NCI-H446 (cell line): ENCODE data around the gene ZFYVE19.

ENCODE experiments used
- DNase-seq, 2 experiments: peaks; one replicate each; lab custom pipeline; 2025; lab: John Stamatoyannopoulos, UW

The ZFYVE19 gene

GRCh38 chr15:40775740-40776536 lies 31.0 kb upstream of the ZFYVE19 start:
- no peak for DNase-seq

DNA sequence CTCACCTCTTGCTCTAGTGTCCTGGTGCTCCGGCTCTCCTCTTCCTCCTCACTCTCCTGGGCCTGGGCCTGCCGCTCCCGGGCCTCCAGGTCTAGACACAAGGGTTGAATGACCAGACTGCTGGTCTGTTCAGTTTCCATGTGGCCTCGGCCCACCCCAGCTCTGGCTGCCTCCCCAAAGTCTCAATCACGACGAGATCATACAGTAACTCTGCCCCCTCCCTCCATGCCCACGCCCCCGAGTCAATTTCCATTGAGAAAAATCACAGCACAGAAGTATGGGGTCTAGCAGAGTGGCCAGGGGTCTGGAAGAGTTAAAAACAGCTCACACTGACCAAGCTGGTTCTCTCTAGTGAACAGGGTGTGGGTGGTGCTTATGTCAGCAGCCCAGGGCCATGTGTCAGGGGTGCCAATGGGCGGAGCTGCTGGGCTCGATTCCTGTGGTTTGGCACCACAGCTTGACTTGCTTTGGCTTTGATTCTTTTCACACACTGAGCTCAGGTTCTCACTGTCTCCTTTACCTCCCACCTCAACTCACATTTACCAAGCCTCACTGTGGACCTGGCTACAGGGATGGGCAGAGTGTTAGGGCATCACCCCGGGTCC lies 30.2 kb upstream of the ZFYVE19 start:
- no peak for DNase-seq

GRCh38 chr15:40782609-40783227 lies 24.2 kb upstream of the ZFYVE19 start:
- DNase-seq: peak in 1 of 2 experiments; percentile 29

DNA sequence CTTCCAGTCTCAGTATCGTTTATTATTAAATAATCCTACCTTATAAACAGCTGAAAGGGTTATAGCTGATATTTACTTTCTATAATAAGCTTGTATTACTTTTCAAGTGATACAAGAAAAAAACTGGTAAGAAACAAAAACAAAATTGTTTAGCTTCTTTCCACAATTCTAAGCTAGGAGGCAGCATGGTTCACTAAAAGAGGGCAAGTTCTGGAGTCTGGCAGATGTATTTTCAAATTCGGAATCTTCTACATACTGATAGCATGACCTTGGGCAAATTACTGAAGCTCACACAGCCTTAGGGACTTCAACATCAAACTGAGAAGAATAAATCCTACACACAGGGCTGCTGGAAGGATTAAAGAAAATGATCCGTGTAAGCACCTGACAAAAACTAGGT lies 21.7 kb upstream of the ZFYVE19 start:
- DNase-seq: no peak

GRCh38 chr15:40785814-40786213 lies 21.1 kb upstream of the ZFYVE19 start:
- DNase-seq: no peak

DNA sequence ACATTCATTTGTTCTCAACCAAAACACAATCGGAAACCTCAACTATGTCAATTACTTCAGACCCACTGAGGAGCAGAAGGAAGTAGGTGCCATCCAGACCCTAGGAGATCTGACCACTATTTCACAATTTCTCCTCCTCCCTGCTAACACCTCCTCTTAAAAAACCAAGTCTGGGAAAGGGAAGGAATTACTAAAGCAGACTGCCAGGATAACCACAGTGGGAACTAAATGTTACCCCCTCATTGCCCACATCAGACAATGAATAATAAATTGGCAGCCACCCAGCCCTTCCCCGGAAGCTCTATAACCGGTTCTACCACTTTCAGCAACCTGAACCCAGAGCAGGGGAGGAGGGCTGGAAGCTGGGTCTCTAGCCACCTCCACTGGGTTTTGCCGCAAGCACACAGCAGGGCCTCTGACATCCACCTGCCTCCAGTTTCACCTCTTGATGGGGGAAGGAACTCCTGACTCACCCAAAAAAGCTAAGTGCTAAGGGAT lies 19.5 kb upstream of the ZFYVE19 start:
- DNase-seq: no peak

GRCh38 chr15:40787991-40788390 lies 18.9 kb upstream of the ZFYVE19 start:
- no peak for DNase-seq

DNA sequence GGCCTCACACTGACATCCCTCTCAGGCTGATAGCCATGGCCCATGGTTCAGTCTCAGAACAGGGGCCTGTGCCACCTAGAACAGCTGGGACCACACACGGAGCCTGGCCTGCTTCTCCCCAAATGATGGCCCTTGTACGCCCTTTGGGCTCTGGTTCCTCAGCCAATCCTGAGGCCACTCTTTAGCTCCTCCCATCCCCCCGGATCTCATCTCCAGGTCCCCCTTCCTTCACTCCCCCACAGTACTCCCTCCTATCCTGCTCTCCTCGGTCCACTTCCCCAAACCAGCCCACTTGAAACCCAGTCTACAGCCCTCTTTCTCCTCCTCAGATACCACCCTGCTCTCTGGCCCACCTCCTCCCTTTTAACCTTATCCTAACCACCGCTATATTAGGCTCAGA lies 17.8 kb upstream of the ZFYVE19 start:
- no peak for DNase-seq

- DNase-seq: no peak
These were observed 16.9 kb upstream of the ZFYVE19 start for GRCh38 chr15:40789999-40790398.

- DNase-seq: no peak
These were observed 16.2 kb upstream of the ZFYVE19 start for GRCh38 chr15:40790718-40791117.

DNA sequence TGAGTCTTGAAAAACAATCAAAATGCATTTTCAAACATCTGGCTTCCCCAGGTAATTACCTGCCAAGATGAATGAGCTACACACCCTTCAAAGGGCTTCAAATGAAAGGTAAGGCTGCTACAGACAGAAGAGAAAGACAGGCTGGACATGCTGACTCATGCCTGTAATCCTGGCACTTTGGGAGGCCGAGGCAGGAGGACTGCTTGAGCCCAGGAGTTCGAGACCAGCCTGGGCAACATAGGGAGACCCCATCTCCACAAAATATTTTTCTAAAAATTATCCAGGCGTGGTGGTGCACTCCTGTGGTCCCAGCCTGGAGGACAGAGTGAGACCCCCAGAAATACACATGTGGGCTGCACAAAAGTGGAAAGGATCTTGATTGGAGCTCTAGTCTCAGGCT lies 14.5 kb upstream of the ZFYVE19 start:
- DNase-seq: no peak

DNA sequence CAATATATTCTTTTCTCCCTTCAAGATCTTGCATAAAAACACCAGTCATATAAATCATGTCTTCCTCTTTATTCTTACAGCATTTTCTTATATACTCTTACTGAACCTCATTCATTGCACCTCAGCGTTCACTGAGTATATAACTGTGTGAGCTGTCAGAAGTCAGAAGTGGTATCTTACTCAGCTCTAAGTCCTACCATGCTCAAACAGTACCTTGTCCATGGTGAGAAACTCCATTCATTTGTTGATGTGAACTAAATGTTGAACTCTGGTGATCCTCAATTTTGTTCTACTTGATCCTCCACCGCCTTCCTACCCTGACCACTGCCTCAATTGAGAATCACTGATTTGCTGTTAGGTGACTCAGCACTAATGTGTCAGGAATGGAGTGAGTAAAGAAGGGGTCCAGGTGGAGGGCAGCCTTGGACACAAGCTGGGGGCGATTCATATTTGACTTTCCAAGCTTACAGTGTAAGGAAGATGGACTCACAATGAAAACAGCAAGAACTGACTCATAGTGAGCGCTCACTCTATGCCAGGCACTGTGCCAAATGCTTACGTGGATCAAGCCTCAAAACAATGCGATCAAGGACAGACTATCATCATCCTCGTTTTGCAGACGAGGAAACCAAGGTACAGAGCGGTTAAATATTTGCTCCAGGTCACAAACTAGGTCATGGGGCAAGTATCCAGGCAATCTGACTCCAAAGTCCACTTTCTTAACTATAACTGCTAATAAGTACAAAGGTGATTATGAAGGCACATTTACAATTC lies 13.5 kb upstream of the ZFYVE19 start:
- peak in 1 of 2 experiments; percentile 2 for DNase-seq

DNA sequence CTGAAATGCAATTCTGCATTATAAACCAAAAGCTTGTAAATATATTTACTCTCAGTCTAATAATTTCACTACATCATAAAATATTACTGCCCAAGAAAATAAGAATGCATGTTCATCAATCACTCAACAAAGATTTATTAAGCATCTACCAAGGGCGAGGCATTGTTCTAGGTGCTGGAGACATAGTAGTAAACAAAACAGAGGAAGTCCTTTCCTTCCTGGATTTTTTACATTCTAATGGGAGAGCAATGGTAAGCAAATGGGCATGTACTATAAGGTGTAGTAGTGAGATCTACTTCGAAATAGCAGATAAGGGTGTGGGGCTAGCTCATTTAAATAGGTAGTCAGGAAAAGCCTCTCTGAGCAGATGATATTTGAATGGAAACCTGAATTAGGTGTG lies 10.8 kb upstream of the ZFYVE19 start:
- no peak for DNase-seq

- no peak for DNase-seq
These were observed 10.4 kb upstream of the ZFYVE19 start for GRCh38 chr15:40796512-40796911.

DNA sequence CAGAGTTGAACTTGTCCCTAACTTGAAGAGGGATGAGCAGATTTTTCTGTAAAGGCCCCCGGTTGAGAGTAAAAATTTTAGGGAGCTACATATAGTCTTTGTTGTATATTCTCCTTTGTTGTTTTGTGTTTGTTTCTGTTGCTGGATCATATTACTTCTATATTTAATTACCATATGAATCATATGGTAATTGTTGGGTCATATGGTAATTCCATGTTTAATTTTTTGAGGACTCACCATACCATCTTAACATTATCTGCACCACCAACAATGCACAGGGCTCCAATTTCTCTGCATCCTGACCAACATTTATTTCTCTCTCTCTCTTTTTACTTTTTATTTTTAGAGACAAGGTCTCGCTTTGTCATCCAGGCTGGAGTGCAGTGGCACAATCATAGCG lies 7.4 kb upstream of the ZFYVE19 start:
- DNase-seq: no peak

DNA sequence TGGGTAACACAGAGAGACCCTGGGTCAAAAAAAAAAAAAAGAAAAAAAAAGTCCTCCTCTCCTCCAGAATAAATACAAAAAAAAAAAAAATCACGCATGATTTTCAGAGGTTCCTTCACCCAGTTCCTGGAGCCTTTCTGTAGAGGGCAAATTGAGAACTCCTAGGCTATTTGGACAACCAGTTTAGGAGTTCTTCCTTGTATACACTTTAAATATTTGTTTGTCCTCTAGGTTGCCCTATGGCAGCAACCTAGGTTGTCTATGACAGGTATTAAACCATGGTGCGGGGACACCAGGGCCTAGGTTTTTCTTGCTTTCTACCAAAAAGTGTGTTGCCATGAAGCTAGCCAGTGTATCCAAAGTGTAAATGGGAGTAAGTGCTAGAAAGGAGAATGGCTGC lies 3.8 kb upstream of the ZFYVE19 start:
- no peak for DNase-seq

DNA sequence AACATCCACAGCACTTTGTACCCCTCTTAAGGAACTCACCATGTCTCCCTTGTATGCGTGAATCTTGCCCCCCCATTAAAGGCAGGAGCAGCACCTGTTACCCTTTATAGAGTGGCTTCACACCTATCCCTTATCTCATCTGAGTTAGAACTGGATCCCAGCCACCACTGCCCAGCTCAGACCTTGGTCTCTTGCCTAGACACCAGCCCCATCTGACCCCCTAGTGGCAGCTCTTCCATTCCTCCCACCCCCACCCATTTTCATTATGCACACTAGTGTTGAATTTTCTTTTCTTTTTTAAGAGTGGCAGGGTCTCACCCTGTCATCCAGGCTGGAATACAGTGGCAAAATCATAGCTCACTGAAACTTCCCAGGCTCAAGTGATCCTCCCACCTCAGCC lies 3.2 kb upstream of the ZFYVE19 start:
- DNase-seq: no peak

- DNase-seq: no peak
These were observed 239 bp upstream of the ZFYVE19 start for GRCh38 chr15:40806672-40807027.

DNA sequence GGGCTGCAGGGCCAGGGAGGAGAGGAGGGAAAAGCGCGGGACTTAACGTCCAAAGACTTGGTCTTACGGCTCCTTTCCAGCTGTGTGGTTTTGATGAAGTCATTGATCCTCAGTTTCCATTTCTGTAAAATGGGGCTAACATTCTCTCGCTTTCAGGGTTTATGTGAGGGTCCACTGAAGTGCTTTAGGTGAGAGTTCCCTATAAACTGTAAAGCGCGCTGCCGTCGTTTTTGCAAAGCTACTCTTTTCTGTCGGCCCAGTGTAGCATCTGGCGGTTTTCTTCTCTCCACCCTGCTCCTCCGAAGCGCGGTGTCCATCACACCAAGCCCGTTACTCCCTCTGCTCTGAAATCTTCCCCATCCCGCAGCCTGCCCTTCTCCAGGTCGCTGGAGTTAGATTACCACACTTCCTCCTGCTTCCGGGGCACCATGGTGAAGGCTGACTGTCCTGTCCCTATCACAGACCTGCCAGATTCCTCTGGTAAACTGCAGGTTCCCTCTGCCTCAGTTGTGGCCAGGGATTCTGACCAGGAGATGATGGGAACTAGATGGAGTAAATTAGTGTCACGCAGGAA lies 1.1 kb downstream of the ZFYVE19 start:
- DNase-seq: no peak

GRCh38 chr15:40808861-40809450 lies 2.1 kb downstream of the ZFYVE19 start:
- DNase-seq: no peak

DNA sequence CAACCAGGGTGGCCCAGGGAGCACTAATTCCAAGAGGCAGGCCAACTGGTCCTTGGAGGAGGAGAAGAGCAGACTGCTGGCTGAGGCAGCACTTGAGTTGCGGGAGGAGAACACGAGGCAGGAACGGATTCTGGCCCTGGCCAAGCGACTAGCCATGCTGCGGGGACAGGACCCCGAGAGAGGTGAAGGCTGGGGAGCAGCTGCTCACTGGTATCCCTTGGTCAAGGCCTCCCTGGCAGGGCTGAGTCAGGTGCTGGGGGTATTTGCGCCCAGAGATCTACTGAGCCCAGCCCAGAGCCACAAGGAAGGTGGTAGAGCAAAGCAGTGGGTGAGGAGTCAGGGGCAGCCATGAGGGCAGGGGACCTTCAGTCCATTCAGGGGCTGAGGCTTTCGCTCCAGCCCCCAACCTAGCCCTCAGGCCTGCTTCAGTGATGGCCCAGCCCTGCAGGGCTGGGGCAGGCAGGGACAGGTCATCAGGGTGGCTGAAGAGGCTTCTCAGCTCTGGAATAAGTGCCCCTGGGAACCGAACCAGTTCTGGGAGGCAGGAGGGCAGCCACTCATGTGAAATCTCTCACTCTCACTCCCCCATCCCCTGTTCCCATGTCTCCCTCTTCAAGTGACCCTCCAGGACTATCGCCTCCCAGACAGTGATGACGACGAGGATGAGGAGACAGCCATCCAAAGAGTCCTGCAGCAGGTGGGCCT lies 6.0 kb downstream of the ZFYVE19 start:
- DNase-seq: no peak
